Lung microvascular endothelial cell (primary cell): ENCODE results near the gene LY9. TPM values are rescaled to one million over a fixed set of nuclear protein-coding genes. Genes with fewer than 3 reads are reported as not detected.

Source experiments
- DNase-seq, 2 donors: peaks; one replicate each; pipeline versions ENCODE4 v3.0.0 to v3.0.0-alpha.2; 2010; ENCODE audit warnings: low read depth in 2 of 2
- total RNA-seq: library from RNA; depleted of rRNA; stranded (reverse); fragments of >200 nt; gene quantifications from 2 replicates; pipeline ENCODE4 v1.2.1, GENCODE V29; 2014

LY9 gene
- total RNA-seq, 1 donor from 2014 or later: not detected

DNA sequence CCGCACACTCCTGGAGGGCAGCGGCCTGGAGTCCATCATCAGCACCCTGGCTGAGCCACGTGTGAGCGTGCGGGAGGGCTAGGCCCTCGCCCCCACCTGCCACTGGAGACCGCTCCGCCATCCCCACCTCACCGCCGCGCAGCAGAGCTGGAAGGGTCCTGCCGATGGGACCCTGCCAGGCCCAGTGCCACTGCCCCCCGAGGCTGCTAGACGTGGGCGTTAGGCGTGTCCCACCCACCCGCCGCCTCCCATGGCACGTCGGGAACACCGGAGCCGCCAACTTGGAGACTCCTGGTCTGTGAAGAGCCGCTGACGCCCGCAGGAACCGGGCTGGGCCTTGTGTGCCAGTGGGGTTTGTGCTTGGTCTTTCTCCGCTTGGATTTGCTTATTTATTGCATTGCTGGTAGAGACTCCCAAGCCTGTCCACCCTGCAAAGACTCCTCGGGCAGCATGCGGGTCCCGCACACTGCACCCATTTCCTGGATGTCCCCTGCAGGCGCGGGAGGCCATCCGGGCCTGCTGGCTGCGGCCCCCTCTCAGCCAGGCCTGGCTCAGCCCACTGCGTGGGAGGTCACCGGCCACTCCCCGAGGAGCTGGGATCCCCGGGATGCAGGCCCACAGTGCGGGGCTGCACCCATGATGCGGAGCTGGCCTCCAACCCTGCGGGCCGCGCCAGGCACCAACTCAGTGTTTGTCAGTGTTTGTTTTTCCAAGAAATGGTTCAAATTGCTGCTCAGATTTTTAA lies 6.0 kb downstream of the LY9 start:
- no peak for DNase-seq

DNA sequence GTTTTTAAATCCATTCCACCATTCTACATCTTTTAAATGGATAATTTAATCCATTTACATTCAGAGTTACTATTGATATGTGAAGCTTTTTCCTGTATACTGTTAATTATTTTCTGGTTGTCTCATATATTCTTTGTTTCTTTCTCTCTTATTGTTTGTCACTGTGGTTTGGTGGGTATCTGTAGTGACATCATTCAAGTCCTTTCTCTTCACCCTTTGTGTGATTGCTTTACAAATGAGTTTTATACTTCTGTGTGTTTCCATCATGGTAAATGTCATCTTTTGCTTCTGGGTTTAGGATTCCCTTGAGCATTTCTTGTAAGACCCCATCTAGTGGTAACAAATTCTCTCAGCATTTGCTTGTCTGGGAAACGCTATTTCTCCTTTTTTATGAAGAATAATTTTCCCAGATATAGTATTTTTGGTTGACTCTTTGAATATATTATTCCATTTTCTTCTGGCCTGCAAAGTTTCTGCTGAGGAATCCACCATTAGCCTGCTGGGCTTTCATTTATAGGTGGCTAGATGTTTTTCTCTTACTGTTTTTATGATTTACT lies 10.2 kb downstream of the LY9 start:
- no peak for DNase-seq

DNA sequence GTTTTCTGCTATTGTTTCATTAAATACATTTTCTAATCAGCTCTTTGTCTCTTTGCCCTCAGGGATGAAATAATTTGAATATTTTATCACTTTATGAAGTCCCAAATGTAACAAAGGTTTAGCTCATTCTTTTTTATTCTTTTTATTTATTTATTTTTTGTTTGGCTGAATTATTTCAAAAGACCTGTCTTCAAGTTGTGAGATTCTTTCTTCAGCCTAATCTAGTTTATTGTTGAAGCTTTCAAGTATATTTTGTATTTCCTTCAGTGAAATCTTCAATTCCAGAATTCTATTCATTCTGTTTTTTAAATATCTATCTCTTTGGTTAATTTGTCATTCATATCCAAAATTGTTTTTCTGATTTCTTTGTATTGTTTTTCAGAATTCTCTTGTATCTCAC lies 10.8 kb downstream of the LY9 start:
- no peak for DNase-seq

DNA sequence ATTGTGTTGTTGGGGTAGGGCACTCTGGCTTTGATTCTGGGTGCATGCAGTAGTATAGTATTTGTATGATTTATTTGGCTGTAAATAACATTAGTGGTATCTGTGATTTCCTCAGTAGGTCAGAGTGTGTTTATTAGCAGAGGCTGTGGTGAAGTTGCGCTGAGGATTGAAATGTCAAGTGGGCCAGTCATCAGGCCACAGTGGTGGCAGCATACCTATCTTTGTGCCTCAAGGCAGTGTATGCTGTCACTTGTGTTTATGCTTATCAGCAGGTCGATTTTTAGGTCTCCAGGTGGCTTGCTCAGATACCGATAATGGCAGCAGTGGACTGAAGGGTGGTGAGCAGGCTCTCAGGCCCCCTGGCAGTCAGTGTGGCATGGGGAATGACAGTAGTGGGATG lies 11.3 kb downstream of the LY9 start:
- no peak for DNase-seq

DNA sequence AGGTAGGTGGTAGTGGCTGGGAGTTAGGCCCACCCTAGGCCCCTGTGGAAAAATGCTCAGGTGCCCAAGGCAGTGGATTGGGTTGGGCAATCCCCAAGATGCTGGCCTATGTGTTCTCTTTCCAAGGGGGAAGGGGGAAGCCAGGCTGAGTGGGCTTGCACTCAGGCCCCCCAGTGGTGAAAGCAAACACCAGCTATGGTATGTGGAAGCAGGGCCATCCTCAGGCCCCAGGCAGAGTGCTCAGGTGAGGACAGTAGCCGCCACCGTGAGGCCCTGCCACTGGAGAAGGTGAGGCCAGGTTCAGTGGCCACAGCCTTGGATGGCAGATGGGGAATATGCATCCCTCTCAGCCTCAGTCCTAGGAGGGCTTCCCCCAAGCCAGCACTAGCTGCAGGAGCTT lies 11.8 kb downstream of the LY9 start:
- no peak for DNase-seq

DNA sequence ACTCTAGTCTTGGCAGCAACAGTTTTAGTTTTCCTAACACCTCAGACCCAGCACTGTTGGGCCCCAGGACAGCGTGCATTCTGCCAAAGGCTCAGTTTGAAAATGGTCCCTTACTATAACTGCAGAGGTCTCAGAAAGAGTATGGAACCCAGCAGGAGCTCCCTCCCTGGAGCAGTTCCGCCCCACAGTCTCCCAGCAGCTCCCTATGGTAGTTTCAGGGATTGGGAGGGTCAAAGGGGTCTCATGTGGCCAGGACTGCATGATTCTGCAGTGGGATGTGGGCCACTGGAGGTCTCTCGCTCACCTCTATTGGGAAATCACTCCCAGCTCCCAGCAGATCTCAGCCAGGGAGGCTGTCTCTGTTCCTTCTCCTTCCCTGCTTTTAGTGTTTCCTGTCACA lies 12.3 kb downstream of the LY9 start:
- no peak for DNase-seq

DNA sequence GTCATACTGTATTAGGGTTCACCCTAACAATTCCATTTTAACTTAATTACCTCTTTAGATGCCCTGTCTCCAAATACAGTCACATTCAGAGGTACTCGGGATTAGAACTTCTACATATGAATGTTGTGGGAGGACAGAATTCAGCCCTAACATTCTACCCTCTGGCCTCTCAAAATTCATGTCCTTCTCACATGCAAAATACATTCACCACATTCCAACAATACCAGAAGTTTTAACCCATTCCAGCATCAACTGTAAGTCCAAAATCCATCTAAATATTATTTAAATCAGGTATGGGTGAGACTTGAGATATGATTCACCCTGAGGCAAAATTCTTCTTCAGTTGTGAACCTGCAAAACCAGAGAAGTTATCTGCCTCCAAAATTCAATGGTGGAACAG lies 14.5 kb downstream of the LY9 start:
- no peak for DNase-seq

DNA sequence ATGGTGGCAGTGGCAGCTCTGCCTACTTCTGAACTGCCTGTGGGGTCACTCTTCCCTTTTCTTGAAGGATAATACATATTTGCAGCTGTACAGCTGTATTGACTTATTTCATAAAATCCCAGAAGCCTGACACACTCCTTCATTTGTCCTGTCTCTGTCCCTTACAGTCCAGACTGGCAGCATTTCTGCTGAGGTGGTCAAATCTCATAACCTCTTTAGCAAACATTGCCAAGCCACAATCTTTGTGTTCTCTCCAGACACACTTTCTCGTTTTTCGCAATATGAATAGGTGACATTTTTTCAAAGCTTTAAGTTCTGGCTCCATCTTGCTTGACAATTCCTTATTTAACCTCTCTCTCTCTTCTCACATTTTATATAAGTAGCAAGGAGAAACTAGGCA lies 15.2 kb downstream of the LY9 start:
- no peak for DNase-seq

DNA sequence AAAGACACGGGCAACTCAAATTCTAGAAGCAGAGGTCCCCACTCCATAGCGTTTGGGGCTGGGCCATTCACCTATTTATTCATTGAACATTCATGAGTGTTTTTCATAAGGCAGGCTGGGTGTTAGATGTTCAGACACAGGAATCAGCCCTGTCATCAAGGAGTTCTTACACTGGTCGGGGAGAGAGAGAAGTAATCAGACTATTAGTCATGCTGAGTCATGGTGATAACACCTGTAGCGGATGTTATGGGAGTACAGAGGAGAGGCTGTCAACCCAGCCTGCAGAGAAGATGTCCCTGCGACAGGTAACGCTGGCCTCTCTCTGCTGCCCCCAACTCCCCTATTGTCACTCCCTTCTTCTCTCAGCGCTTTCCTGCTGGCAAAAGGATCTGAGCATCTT lies 17.2 kb downstream of the LY9 start:
- DNase-seq: no peak

DNA sequence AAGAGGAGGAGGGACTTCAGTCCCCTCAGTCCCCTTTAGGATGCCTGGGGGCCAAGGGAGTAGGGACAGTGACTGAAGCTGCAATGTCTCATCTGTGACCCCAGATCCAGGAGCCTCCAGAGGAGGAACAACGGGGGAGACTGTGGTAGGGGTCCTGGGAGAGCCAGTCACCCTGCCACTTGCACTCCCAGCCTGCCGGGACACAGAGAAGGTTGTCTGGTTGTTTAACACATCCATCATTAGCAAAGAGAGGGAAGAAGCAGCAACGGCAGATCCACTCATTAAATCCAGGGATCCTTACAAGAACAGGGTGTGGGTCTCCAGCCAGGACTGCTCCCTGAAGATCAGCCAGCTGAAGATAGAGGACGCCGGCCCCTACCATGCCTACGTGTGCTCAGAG lies 18.3 kb downstream of the LY9 start:
- no peak for DNase-seq

DNA sequence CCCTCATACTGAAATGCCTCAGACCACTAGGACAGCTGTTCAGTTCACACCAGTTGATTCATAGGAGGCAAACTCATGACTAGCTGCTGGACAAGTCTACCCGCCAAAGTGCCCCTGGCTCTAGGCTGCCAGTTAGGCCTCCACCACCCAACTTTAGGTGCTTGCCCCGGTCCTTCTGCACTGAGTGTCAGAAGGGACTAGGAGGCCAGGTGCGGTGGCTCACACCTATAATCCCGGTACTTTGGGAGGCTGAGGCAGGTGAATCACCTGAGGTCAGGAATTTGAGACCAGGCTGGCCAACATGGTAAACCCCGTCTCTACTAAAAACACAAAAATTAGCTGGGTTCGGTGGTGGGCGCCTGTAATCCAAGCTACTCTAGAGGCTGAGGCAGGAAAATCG lies 18.9 kb downstream of the LY9 start:
- DNase-seq: no peak

DNA sequence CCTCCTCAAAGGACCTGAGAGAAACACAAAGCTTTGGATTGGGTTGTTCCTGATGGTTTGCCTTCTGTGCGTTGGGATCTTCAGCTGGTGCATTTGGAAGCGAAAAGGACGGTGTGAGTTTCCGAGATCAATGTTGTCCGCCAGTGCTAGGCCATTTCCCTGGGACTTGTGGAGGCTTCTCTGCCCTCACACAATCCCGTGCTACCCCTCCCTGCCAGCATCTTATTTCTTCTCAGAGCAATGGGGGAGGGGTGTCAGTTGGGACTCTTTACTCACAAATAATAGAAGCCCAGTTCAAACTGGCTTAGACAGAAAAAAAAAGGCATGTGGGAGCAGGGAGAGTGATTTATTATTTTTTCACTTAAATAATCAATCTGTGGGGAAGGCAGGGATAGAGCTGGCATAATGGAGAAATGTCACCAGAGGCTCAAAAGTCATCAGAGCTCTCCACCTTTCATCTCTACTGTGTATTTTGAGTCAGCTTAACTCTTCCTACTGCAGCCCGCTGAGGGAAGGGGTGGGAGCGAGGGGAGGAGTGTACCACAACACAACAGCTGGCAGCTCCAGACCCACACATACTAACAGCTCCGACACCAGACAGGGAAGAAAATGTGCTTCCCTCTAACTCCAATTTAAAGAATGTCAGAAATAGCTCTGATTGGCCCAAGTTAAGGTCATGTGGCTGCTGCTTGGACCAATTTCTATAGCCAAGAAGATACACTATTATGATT lies 22.4 kb downstream of the LY9 start:
- no peak for DNase-seq

DNA sequence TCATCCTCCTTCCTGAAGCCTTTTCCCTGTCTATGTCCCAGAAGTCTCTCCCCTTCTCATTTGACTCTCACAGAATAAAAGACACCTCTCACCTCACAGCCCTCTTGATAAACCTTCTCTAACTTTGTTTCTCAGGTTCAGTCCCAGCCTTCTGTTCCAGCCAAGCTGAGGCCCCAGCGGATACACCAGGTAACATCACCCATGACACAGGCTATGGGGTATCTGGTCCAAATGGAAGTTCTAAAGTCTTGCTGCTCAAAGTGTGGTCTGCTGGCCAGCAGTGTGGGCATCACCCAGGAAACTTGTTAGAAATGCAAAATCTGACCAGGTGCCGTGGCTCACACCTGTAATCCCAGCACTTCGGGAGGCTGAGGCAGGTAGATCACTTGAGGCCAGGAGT lies 23.2 kb downstream of the LY9 start:
- no peak for DNase-seq

DNA sequence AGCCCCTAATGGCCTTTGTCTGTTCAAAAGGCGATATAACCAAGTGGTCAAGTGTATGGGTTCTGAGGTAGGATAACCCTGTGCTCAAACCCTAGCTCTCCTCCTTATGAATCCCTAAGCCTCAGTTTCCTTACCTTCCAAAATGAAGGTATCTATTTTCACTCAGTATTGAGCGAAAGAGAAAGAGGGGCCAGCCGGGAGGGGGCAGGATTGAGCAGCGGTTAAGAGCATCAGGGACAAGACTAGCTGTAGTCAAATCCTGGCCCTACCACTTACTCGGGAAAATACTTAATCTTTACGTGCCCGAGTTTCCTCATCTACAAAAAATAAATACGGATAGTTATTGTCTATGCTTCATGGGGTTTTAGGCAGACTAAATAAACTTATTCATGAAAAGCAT lies 25.7 kb downstream of the LY9 start:
- DNase-seq: no peak

DNA sequence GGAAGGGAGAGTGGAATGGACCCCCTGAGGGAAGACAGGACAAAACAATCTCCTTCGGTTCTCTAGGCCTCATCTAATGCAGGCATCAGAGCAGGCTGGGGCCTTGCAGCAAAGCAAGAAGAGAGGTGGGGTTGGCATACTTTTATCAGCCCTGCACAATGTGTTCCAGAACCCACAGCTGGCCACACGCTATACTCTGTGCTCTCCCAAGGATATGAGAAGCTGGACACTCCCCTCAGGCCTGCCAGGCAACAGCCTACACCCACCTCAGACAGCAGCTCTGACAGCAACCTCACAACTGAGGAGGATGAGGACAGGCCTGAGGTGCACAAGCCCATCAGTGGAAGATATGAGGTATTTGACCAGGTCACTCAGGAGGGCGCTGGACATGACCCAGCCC lies 27.3 kb downstream of the LY9 start:
- no peak for DNase-seq

DNA sequence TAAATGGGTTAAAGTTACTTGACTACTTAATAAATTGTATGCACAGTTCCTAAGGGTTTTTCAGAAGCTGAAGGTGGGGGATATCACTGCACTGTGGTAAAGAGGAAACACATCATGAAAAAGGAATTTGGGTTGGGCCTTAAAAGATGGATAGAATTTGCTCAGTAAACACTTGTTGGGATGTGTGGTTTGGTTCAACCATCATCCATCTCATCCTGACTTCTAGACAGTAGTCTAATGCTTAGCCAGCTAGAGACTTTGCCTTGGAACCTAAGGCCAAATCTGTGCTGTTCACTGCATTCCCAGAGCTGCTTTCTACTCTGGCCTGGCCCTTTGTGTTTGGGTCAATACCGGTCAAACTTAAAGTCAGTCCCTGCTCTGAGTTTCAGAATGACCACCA lies 30.6 kb downstream of the LY9 start:
- no peak for DNase-seq

DNA sequence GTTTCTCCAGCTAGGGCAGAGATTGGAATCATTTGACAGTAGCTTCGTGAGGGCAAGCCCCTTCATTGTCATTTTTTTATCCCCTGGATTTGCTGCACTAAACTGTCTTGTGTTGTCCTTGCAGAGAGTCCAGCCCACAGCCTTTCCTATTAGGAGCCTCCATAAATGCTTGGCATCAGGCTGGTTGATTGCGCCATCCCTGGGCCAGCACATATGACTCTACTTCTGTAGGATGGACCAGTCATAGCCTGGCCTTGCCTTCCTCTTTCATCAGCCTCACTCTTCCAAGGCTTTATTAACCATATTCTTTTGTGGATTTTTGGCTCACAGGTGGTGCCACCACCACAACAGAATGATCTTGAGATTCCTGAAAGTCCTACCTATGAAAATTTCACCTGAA lies 31.4 kb downstream of the LY9 start:
- DNase-seq: no peak

DNA sequence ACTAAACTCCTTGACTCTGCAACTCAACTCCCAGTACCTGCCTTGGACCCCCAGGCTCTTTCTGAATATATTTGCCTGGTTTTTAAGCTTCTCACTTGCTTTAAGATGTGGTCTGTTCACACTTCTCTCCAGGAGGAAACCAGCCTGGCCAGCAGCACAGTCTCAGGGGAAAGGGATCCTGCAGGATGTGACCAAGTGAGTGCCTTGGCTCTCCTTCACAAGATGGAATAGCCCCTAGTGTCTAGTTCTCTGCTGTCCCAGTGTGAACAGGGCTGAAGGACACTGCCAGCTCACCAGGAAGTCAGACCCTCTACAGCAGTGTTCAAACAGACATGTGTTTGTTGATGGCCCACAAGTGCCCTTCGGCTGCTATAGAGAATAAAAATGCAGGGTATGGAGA lies 33.8 kb downstream of the LY9 start:
- DNase-seq: no peak

DNA sequence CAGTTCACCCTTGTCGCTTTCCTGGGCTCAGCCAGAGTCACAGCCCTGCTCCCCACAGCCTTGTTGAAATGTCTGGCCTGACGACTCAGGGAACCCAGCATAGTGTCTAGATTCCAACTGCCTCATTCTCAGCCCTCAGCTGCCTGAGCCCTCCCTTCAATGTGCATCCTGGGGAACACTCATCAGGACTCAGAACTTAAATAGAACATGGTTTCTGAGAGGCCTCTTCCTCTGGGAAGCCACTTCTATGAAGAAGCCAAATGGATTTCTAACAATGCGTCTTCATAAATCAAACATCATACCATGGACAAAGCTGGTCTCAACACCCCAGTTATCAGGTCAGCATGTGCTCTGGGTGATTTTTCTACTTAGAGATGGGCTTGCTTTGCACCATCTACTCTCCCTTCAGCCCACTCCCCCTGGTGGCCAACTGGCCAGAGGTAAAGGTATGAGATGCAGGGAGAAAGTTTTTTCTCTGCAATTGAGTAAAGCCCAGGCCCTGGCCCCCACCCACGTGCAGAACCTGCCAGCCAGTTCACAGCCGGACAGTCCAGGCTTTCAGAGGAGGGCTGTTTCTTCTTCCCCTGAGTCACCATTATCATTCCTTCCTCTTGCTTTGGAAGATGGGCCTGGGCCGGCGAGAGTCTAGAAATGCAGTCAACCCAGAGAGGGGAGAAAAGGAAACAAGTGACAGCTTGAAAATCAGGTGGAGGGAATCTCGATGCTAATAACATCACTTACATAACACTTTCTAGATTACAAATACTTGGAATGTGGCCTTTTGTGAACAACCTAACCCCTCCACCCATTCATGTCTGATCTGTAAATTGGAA lies 34.6 kb downstream of the LY9 start:
- DNase-seq: peak; percentile 59 to 70

DNA sequence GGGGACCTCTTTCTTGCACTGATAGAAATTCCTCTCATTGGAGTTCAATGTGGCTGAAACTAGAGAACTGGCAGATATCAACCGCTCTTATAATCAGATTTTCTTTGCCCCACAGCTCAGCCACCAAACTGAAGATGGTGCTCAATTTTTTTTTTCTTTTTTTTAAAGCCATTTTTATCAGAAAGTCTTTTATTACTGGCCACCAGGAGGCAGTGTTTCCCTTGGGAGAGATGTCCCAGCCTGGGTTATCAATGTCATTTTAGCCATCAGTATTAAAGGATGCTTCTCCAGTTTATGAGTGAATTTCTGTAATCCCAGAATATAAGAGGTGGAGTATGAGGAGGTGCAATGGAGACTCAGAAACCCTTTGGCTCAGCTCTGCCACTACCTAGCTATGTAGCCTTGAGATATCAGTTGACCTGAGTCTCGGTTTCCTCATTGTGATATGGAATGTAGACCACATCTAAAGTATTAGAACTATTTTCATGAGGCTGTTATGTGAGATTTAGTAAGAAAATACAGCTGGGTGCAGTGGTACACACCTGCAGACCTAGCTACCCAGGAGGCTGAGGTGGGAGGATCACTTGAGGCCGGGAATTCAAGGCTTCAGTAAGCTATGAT lies 39.1 kb downstream of the LY9 start:
- peak; percentile 62 for DNase-seq

DNA sequence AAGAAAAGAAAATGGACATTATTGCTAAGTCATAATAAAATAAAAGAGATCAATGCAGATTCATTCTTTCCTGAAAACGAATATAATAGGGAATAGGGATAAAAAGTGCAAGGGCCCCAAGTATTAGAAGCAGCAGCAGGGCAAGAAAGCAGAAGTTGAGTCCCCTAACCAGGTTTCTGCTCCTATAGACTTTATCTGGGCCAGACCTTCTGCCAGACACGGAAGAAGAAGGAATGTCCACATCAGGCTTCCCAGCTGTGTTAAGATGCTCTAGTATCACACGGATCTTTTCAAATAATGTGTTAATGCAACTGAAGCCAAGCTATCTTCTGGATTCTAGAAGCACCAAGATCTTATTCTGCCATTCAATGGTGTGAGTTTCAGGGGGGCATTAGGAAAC lies 39.8 kb downstream of the LY9 start:
- DNase-seq: no peak

DNA sequence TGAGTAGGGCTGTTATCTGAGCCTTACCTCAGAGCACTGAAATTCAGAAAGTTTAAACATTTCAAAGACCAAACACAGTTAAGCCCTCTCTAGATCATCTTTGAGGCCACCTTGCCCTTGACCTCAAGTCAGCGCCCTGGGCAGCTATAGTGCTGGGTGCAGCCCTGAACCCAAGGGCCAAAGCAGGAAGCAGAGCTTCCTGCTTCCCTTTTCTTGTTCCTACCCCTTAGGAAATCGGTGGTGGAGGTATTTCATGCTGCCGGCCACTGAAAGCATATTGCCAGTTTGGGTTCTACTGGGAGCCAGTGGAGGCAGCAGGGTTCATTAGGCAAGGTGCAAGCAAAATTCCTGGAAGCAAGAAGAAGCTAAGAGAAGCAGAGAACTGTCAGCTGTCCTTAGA lies 40.6 kb downstream of the LY9 start:
- no peak for DNase-seq
